GM18909 (cell line): ENCODE data around the gene CPNE4.
"Not testable (repeated sequence)": the region's sequence is repeated elsewhere in the genome, so short reads cannot be mapped to it uniquely, and the experiment has no call there.

Experiments
- ATAC-seq: cut with Tn5 transposase; IDR thresholded peaks from one replicate; pipeline ENCODE4 v1.9.1; 2021; ENCODE audit warnings: mild to moderate bottlenecking; ENCODE audit not compliant: unreplicated experiment, poor library complexity

CPNE4 gene

GRCh38 chr3:131972091-131972490 lies 62.7 kb downstream of the CPNE4 start:
- ATAC-seq: no peak

- ATAC-seq: not testable (repeated sequence)
These were observed 71.4 kb downstream of the CPNE4 start for GRCh38 chr3:131963442-131963841.

DNA sequence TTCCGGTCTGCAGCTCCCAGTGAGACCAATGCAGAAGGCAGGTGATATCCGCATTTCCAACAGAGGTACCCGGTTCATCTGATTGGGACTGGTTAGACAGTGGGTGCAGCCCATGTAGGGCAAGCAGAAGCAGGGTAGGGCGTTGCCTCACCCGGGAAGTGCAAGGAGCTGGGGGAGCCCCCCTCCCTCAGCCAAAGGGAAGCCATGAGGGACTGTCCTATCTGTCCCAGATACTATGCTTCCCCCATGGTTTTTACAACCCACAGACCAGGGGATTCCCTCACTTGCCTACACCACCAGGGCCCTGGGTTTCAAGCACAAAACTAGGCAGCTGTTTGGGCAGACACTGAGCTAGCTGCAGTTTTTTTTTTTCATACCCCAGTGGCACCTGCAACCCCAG lies 71.8 kb downstream of the CPNE4 start:
- no peak for ATAC-seq

- no peak for ATAC-seq
These were observed 74.5 kb downstream of the CPNE4 start for GRCh38 chr3:131960324-131960723.

DNA sequence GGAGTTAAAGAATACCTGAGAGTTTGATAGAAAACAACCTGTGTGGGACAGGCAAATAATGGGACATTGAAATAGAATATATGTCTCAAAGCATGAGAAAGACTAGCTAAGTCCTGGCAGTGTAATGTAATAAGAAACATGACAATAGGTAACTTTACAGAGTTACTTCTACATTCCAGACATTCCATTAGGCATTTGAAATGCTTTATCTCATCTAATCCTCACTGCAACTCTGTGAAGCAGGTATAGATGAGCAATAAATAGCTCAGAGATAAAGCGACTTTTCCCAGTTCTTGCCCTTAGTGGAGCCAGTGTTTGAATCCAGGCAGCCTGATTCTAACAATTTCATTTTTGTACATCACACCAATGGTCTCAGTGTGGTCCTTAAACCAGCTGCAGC lies 76.8 kb downstream of the CPNE4 start:
- ATAC-seq: no peak

DNA sequence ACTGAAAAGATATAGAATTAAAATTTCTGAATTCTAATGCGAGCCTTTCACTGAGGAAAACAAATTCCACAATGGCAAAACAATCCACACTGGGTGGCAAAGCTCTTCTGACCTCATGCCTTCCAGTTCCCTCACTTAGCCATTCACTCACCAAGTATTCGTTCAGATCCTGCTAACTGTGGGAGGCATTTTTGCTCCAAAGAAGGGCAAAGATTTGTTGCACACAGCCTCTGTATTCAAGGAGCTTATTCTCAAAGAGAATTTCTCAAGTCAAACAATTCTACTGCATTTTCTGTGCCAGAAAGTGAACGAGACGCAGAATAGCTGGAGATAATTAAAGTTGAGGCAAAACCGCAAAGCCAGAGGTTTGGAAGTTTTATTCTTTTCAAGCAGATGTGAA lies 77.3 kb downstream of the CPNE4 start:
- ATAC-seq: no peak

DNA sequence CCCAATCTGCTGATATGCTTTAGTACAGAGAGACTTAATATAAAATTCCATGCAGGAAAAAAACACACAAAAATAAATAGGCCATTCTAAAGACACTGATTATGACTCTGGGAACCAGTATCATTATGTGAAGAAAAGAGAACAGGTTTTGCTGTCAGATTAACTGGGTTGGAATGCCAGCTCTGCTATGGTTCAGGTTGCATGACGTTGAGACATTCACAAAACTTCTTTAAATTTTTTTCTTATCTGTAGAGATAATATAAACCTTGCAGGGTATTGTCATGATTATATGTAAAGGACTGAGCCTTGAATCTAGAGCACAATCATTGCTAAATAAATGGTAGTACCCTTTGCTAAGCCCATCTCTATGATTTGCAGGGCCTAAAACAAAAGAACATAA lies 86.0 kb downstream of the CPNE4 start:
- no peak for ATAC-seq

- ATAC-seq: no peak
These were observed 90.1 kb downstream of the CPNE4 start for GRCh38 chr3:131944676-131945075.

GRCh38 chr3:131933665-131934064 lies 101.1 kb downstream of the CPNE4 start:
- no peak for ATAC-seq

- ATAC-seq: no peak
These were observed 106.2 kb downstream of the CPNE4 start for GRCh38 chr3:131928593-131928992.

- no peak for ATAC-seq
These were observed 109.2 kb downstream of the CPNE4 start for GRCh38 chr3:131925571-131925970.

DNA sequence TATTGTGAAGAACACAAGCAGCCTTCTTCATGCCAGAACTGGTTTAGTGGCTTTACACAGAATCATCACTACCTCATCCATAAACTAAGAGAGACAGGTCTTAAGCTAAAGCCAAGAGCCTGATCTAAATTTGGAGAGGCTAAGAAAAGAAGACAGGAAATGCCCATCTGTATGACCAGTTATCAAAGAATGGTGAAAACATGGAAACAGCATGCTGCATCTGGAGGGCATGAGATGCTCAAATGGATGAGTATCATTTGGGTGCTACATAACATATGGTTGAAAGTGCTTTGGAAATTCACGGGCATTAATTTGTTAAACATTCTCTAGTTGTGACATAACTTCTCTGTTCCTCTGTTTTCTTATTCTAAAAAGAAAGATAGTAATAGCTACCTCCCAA lies 112.5 kb downstream of the CPNE4 start:
- ATAC-seq: no peak

DNA sequence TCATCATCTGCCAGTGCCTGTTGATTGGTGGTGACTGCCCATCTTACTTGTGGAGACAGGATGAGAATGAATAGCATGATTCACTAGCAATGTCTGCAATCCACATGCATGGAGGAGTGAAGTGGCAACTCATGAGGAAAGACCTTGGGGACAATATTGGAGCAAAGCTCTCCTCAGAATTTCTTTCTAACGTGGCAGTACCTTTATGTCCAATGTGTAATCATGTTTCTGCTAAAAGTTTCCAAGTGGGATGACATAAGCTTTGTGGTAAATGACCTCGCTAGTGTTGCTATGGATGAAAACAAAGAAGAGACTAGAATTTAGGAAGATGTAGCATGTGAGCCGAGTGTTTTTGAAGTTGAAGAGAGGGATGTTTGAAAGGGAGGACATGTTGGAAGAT lies 117.8 kb downstream of the CPNE4 start:
- ATAC-seq: no peak

DNA sequence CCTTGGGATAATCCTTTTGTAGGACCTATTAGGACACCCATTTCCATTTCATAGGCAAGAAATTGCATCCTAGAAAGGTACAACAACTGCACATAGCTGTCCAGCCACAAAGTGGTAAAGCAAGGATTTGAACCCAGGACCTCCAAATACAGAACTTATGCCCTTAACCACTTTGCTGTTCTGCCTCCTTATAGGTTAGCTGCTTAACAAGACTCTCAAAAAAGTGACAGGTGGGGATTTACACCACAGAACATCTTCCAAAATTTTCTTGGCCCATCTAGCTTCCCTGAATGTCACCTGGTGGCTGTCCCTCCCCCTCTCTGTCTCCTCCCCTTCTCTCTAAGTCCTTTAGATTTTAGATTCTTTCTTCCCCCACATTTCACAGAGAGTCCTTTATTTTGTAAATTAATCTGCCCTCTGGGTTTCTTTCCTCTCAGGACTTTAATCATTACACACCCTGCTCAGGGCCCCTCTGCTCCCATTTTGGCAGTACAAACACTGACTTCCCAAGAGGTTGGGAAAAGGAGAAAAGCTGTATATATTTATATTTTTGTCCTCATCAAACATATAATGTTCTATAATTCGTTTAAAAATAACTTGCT lies 120.6 kb downstream of the CPNE4 start:
- no peak for ATAC-seq

- no peak for ATAC-seq
These were observed 122.6 kb downstream of the CPNE4 start for GRCh38 chr3:131912255-131912654.

DNA sequence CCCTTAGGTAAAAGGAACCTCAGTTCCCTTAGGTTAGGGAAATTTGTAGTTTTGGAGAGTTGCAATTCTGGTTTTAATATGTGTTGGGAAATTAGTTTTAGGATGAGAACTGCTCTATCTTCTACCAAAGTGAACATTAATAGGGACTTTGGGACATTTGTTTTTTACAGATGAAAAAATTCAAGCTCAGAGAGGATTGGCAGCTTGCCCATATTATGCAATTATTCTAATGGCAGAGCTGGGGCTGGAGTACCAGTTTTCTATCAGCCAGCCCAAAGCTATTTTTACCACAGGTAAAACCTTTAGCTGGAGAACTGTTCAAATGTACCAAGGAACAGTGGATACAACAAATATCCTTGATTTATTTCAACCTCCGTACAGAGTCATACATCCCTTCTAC lies 127.0 kb downstream of the CPNE4 start:
- no peak for ATAC-seq

DNA sequence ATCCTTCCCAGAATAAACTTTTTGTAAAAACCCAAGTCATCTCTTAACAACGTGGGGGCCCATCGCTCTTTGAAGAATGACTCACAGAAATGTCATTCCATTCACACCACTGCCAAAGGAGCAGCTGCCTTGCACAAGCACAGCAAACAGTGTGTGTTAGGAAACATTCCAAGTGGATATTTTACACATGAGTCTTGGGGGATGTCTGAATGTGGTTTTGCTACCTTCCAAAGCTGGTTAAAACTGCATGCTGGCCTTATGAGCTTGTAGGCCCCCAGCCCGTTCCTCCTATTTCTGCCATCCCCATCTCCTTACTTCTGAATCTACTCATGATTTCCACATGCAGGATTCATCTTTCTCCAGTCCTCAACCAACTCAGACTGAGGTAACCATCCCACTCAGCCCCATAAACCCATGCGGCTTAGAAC lies 130.8 kb downstream of the CPNE4 start:
- no peak for ATAC-seq

DNA sequence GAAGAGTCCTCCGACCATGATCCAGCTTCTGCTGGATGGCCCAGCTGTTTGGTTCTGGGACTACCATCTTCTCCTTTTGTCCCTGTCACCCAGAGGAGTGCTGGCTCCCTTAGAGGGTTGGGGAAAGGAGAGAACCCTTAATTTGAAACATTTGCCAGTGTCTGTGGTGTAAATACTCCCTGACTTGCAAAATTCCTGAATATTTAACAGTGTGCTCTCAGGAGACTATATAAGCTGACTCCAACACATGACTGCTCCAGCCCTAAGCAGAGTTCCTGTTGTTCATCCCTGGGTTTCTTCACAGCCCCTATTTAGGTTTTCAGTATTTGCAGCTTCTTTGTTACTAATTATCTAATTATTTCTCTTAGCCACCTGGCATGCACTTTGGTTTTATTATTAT lies 133.1 kb downstream of the CPNE4 start:
- ATAC-seq: no peak

- no peak for ATAC-seq
These were observed 133.9 kb downstream of the CPNE4 start for GRCh38 chr3:131900891-131901290.

GRCh38 chr3:131899021-131899420 lies 135.8 kb downstream of the CPNE4 start:
- no peak for ATAC-seq

- no peak for ATAC-seq
These were observed 136.5 kb downstream of the CPNE4 start for GRCh38 chr3:131898346-131898745.

- no peak for ATAC-seq
These were observed 138.5 kb downstream of the CPNE4 start for GRCh38 chr3:131896285-131896684.

- ATAC-seq: no peak
These were observed 139.0 kb downstream of the CPNE4 start for GRCh38 chr3:131895766-131896165.
